IMR-90 (cell line): ENCODE data around the gene USP17L30. TPM values are rescaled to one million over a fixed set of nuclear protein-coding genes. Genes with fewer than 3 reads are reported as not detected.
A peak's percentile ranks its signal among the peaks of the same experiment; 100 is the strongest.
"Not testable (repeated sequence)": the region's sequence is repeated elsewhere in the genome, so short reads cannot be mapped to it uniquely, and the experiment has no call there.

Source experiments
- ATAC-seq: fragments of 200-7000 bp; cut with Tn5 transposase; 2 replicates; pipeline ENCODE4 v1.9.1; 2020; ENCODE audit warnings: low read depth, mild to moderate bottlenecking, moderate library complexity
- BruUV-seq: library from RNA; stranded (reverse); fragments of 400-500 nt; replicated peaks from 2 replicates; lab custom pipeline; 2021; lab: Mats Ljungman, UMichigan
- CTCF ChIA-PET: fragments of 300-600 bp; formaldehyde crosslinking; extraction: SDS; loops from one replicate; lab custom pipeline; 2021; ENCODE audit warnings: antibody characterized with exemption; lab: Yijun Ruan, JAX
- POLR2A ChIA-PET: fragments of 300-600 bp; sonication (Branson Sonifier 250); formaldehyde crosslinking; loops from one replicate; lab custom pipeline; 2022; ENCODE audit warnings: antibody characterized with exemption; ENCODE audit not compliant: unreplicated experiment; lab: Charles Lee
- DNase-seq: peaks from one replicate; pipeline ENCODE4 v3.0.0; 2013
- H2AFZ ChIP-seq: replicated peaks from 2 replicates; pipeline ENCODE3; 2013; ENCODE audit warnings: low read length, mild to moderate bottlenecking; ENCODE audit not compliant: poor library complexity
- H2AK5ac ChIP-seq: 2 replicates; pipeline ENCODE4 v1.6.1; 2013; ENCODE audit warnings: low read depth, low read length, inconsistent platforms
- H2AK9ac ChIP-seq: replicated peaks from 2 replicates; pipeline ENCODE3; 2013; ENCODE audit warnings: mild to moderate bottlenecking, low read depth, low read length, moderate library complexity; ENCODE audit not compliant: poor library complexity
- H2BK120ac ChIP-seq: 2 replicates; pipeline ENCODE4 v1.6.1; 2013; ENCODE audit warnings: low read depth, low read length, inconsistent platforms
- H2BK15ac ChIP-seq: 3 replicates; pipeline ENCODE4 v1.6.1; 2013; ENCODE audit warnings: low read depth, low read length, inconsistent platforms
- H2BK20ac ChIP-seq: 2 replicates; pipeline ENCODE4 v1.6.1; 2013; ENCODE audit warnings: low read depth, mild to moderate bottlenecking, inconsistent platforms, low read length, moderate library complexity
- H2BK5ac ChIP-seq: 2 replicates; pipeline ENCODE4 v1.6.1; 2013; ENCODE audit warnings: mild to moderate bottlenecking, low read depth, low read length, inconsistent platforms; ENCODE audit not compliant: poor library complexity, severe bottlenecking
- H3K14ac ChIP-seq: replicated peaks from 2 replicates; pipeline ENCODE4 v1.6.1; 2013; ENCODE audit warnings: low read depth, low read length, inconsistent platforms
- H3K18ac ChIP-seq: 2 replicates; pipeline ENCODE4 v1.6.1; 2013; ENCODE audit warnings: low read depth, low read length, control low read depth
- H3K23ac ChIP-seq: 2 replicates; pipeline ENCODE4 v1.6.1; 2013; ENCODE audit warnings: low read depth, low read length, inconsistent platforms
- H3K27ac ChIP-seq: 2 replicates; pipeline ENCODE4 v1.5.1; 2013; ENCODE audit warnings: mild to moderate bottlenecking, control low read depth, low read length; ENCODE audit not compliant: insufficient read depth
- H3K27me3 ChIP-seq: 2 replicates; pipeline ENCODE4 v1.6.1; 2013; ENCODE audit warnings: low read length; ENCODE audit not compliant: control insufficient read depth, insufficient read depth
- H3K36me3 ChIP-seq: 2 replicates; pipeline ENCODE4 v1.6.1; 2013; ENCODE audit warnings: low read length, mixed read lengths; ENCODE audit not compliant: control insufficient read depth, insufficient read depth
- H3K4ac ChIP-seq: 2 replicates; pipeline ENCODE4 v1.6.1; 2013; ENCODE audit warnings: low read depth, low read length, inconsistent platforms
- H3K4me1 ChIP-seq: 2 replicates; pipeline ENCODE4 v1.6.1; 2013; ENCODE audit warnings: low read length, mixed read lengths; ENCODE audit not compliant: control insufficient read depth, insufficient read depth
- H3K4me2 ChIP-seq: 2 replicates; pipeline ENCODE4 v1.6.1; 2013; ENCODE audit warnings: low read depth, mild to moderate bottlenecking, control low read depth, low read length, moderate library complexity
- H3K4me3 ChIP-seq: 2 replicates; pipeline ENCODE4 v1.5.1; 2013; ENCODE audit warnings: low read depth, mild to moderate bottlenecking, control low read depth, low read length, moderate library complexity; ENCODE audit not compliant: insufficient read depth
- H3K56ac ChIP-seq: 2 replicates; pipeline ENCODE4 v1.6.1; 2013; ENCODE audit warnings: low read length, inconsistent platforms; ENCODE audit not compliant: insufficient read depth; ENCODE audit errors: extremely low read depth
- H3K79me1 ChIP-seq, 2 experiments: 2 replicates each; pipeline ENCODE4 v1.6.1; 2013; ENCODE audit warnings: low read length in 2 of 2, inconsistent platforms in 1 of 2, low read depth in 1 of 2
- H3K9ac ChIP-seq: 2 replicates; pipeline ENCODE4 v1.6.1; 2013; ENCODE audit warnings: low read depth, low read length, control low read depth
- H3K9me1 ChIP-seq: 2 replicates; pipeline ENCODE4 v1.6.1; 2013; ENCODE audit warnings: low read length, inconsistent platforms; ENCODE audit not compliant: insufficient read depth
- H3K9me3 ChIP-seq: 2 replicates; pipeline ENCODE4 v1.6.1; 2013; ENCODE audit warnings: low read length; ENCODE audit not compliant: control insufficient read depth, insufficient read depth
- H4K20me1 ChIP-seq: 2 replicates; pipeline ENCODE4 v1.6.1; 2013; ENCODE audit warnings: low read length, inconsistent platforms; ENCODE audit not compliant: insufficient read depth
- H4K5ac ChIP-seq: 2 replicates; pipeline ENCODE4 v1.6.1; 2013; ENCODE audit warnings: mild to moderate bottlenecking, low read depth, low read length, control low read depth
- H4K8ac ChIP-seq, 2 experiments: 2 replicates each; pipeline ENCODE4 v1.6.1; 2013; ENCODE audit warnings: low read depth in 2 of 2, low read length in 2 of 2, control low read depth in 1 of 2, inconsistent platforms in 1 of 2
- H4K91ac ChIP-seq: 2 replicates; pipeline ENCODE4 v1.6.1; 2013; ENCODE audit warnings: low read depth, low read length, inconsistent platforms; ENCODE audit not compliant: insufficient read depth
- WGBS, 2 experiments: methylation state at CpG; one replicate each; pipeline versions ENCODE4 v1.1.5 to v1.1.7; 2013; ENCODE audit warnings: missing lambda C conversion rate in 2 of 2; ENCODE audit not compliant: insufficient read length in 1 of 2; ENCODE audit errors: extremely low coverage in 2 of 2; 5-methylcytosine and 5-hydroxymethylcytosine counted together
- dilution Hi-C: fragments of 300-500 bp; cut with HindIII; formaldehyde crosslinking; loops from one replicate; pipeline ENCODE4 v1.14.3; 2018; ENCODE audit warnings: low sequenced_read_pairs; ENCODE audit not compliant: unreplicated experiment
- in situ Hi-C: fragments of 300-500 bp; cut with MboI; formaldehyde crosslinking; loops from 3 replicates; pipeline ENCODE4 v1.14.3; 2019; ENCODE audit warnings: low sequenced_read_pairs, inconsistent platforms, mixed read lengths
- intact Hi-C: fragments of 100-400 bp; cut with micrococcal nuclease; formaldehyde crosslinking; loops from 2 replicates; pipeline ENCODE4 v1.10.0; 2022
- polyA plus RNA-seq, 3 experiments: library from polyadenylated mRNA; depleted of rRNA; stranded (reverse); fragments of >200 nt; gene quantifications; 2 replicates each; pipeline ENCODE4 v1.2.3, GENCODE V29; 2012; ENCODE audit warnings: low replicate concordance in 1 of 3
- total RNA-seq: library from RNA; depleted of rRNA; stranded (reverse); fragments of >200 nt; gene quantifications from 2 replicates; pipeline ENCODE4 v1.2.3, GENCODE V29; 2012

USP17L30 gene
- total and polyA plus RNA-seq, 2 of the 4 experiments (the other 2 are of a cell fraction): not detected

GRCh38 chr4:9379881-9380280 lies 17.0 kb downstream of the USP17L30 start:
- CTCF ChIA-PET: interaction anchor here (0.7 kb wide), 1 partner anchor 1537 kb away, joined by 3 read pairs; no protein-coding TSS in a partner anchor
- H3K9me1 ChIP-seq, H4K91ac ChIP-seq, H3K27me3 ChIP-seq, H3K4me1 ChIP-seq, ATAC-seq, H2AK5ac ChIP-seq, H3K4ac ChIP-seq, H3K36me3 ChIP-seq, H3K56ac ChIP-seq, POLR2A ChIA-PET, H3K79me1 ChIP-seq, H3K4me2 ChIP-seq, H3K4me3 ChIP-seq, H3K27ac ChIP-seq, H2BK15ac ChIP-seq, H3K14ac ChIP-seq, H3K23ac ChIP-seq, H4K8ac ChIP-seq, H3K9ac ChIP-seq, H3K18ac ChIP-seq, dilution Hi-C loops, H4K5ac ChIP-seq, BruUV-seq, H3K9me3 ChIP-seq, H2AK9ac ChIP-seq, intact Hi-C loops, in situ Hi-C loops, H2BK20ac ChIP-seq, H2AFZ ChIP-seq, H2BK5ac ChIP-seq, H4K20me1 ChIP-seq, H2BK120ac ChIP-seq, DNase-seq: not testable (repeated sequence)
- no CpG with 5 or more reads among the region's 1 CpG for WGBS, 2 experiments

GRCh38 chr4:9381012-9381534 lies 18.1 kb downstream of the USP17L30 start:
- H3K4me2 ChIP-seq: not testable (repeated sequence)

More at GRCh38 chr4:9381012-9381534, 18.1 kb downstream of the USP17L30 start:
- H3K18ac ChIP-seq, H3K9me3 ChIP-seq, H3K4ac ChIP-seq, in situ Hi-C loops, H2BK20ac ChIP-seq, H3K56ac ChIP-seq, H3K79me1 ChIP-seq, dilution Hi-C loops, H3K9me1 ChIP-seq, H3K9ac ChIP-seq, H4K91ac ChIP-seq, ATAC-seq, H3K23ac ChIP-seq, H2AFZ ChIP-seq, H2BK120ac ChIP-seq, H2BK15ac ChIP-seq, H4K8ac ChIP-seq, H4K5ac ChIP-seq, H3K27me3 ChIP-seq, POLR2A ChIA-PET, H2BK5ac ChIP-seq, H2AK5ac ChIP-seq, H3K36me3 ChIP-seq, H3K27ac ChIP-seq, CTCF ChIA-PET, H4K20me1 ChIP-seq, H3K14ac ChIP-seq, H3K4me1 ChIP-seq, DNase-seq, intact Hi-C loops, H2AK9ac ChIP-seq, BruUV-seq: not testable (repeated sequence)
- H3K4me3 ChIP-seq: peak overlapping the region; percentile 18; the same call in 1 of the 2 replicates
- WGBS, 2 experiments: 80% methylated on average over 5 of the region's 36 CpGs; no CpG with 5 or more reads in 1 of the 2 experiments
